Activated CD8-positive, alpha-beta memory T cell treated with anti-CD3 and anti-CD28 coated beads for 4 hours (primary cell): ENCODE measurements around the gene MGMT.

Source experiments
- DNase-seq, 2 donors: peaks; one replicate each; pipeline ENCODE4 v3.0.0-alpha.2; 2020; ENCODE audit warnings: low read depth in 2 of 2

Gene MGMT

DNA sequence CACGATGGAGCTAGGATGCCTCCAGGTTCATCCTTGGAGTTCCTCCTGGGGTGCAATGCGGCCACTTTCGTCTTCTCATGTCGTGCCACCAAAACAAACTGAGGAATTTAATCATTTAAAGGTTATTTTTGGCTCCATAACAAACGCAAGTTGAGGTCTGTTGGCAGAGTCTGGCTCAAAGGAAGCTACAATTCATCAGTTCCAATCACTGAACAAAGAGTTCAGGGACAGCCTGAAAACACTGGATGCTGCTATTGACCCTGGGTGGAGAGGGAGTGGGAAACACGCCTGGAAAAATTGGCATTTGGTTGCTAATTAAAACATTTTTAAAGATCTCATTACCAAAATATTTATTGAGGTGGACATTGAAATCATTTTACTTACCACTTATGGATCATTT is 11.4 kb upstream of the MGMT start:
- DNase-seq, result no peak

DNA sequence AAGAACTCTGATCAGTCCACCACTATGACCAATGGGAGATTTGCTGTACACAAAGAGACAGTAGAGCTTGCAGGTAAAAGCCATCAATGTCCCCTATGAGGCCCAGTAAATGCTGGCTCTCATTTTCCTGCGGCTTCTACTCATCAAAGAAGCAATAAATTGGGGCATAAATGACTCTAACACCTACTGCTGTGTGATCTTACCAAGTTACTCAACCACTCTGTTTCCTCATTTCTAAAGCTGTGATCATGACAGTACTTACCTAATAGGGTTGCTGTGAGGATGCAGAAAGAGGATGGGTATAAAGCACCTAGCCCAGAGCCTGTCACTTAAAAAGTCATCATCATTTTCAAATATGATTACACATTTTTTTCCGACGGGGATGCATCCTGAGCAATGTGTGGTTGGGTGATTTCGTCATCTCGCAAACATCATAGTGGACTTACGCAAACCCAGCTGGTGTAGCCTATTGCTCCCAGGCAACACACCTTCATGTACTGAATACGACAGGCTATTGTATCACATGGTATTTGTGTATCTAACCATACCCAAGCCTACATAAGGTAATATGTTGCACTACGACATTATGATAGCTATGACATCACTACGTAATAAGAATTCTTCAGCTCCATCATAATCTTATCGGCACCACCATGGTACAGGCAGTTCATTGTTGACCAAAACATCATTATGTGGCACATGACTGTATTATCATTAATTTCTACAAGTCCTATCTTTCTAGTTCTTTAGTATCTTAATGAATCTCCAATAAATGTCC is 7.1 kb upstream of the MGMT start:
- DNase-seq, result no peak

DNA sequence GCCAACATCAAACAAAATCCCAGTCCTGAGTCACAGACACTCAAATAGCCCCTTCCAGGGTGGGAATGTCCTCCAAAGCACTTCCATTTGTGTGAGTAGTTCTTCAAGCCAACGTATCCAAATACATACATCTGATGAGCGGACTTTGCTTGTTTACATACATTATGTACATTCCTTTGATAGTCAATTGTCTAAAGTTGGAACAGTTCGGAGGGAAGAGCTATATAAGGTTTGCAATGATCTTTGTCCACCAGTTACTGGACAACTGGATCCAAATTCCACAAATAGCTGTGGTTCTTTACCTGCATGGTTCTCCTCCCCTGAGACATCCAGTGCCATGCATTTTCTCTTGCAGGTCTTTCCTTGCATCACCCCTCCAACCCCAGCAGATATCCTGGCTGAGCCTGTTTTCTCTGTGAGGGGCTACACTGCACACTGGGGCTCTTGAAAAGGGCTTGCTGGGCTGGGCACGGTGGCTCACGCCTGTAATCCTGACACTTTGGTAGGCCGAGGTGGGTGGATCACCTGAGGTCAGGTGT is 4.7 kb upstream of the MGMT start:
- DNase-seq, result no peak

DNA sequence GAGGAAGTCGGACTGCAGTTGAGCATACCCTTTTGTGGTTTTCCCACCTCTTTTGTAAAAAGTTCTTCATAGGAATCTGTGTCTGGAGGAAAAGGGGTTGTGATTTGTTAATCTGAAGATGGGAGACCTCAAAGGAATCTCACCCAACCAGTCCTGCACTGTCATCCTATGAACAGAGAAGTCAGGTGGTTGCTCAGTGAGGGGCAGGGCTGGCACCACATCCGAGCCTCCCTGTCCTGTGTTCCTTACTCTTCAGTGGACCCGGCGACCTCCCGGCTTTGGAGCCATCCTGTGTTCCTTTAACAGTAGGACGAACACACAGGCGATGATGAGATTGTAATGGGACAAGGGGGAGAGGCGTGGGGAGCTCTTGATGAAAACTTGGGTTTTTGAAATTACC is 2.8 kb upstream of the MGMT start:
- DNase-seq, result no peak

DNA sequence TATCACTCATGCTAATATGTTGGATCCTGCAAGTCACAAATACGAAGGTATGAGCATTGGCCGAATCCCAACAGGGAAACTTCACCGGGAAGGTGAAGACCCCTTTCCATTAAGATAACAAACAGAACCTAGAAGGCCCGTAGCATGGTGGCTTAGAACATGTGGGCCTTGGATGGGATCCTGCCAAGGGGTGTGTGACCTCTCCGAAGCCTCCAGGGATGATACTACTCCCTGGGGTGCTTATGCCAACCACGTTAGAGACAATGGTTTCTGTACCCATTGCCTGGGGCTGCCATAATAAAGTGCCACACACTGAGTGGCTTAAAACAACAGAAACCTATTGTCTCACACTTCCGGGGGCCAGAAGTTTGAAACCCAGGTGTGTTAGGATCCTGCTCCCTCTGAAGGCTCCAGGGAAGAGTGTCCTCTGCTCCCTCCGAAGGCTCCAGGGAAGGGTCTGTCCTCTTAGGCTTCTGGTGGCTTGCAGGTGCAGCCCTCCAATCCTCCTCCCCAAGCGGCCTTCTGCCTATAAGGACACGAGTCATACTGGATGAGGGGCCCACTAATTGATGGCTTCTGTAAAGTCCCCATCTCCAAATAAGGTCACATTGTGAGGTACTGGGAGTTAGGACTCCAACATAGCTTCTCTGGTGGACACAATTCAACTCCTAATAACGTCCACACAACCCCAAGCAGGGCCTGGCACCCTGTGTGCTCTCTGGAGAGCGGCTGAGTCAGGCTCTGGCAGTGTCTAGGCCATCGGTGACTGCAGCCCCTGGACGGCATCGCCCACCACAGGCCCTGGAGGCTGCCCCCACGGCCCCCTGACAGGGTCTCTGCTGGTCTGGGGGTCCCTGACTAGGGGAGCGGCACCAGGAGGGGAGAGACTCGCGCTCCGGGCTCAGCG is 992 bp upstream of the MGMT start:
- DNase-seq, result no peak

DNA sequence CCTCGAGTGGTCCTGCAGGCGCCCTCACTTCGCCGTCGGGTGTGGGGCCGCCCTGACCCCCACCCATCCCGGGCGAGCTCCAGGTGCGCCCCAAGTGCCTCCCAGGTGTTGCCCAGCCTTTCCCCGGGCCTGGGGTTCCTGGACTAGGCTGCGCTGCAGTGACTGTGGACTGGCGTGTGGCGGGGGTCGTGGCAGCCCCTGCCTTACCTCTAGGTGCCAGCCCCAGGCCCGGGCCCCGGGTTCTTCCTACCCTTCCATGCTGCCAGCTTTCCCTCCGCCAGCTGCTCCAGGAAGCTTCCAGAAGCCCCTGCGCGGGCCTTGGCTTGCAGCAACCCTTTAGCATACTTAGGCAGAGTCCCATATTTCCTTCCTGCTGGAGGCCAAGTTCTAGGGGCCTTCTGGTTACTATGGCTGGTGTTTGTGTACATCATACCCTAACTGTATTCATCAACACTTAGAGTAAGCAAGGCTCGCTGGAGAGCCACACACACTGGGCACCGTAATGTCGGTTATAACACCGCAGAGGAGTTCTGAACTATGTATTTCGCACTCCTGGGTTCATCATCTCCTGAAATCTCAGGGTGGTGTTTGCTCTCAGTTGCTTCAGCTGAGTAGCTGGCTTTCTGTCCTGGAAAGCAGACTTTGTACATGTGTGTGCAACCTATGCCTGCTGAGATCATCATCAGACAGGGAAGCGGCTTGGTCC is 471 bp downstream of the MGMT start:
- DNase-seq, result no peak

DNA sequence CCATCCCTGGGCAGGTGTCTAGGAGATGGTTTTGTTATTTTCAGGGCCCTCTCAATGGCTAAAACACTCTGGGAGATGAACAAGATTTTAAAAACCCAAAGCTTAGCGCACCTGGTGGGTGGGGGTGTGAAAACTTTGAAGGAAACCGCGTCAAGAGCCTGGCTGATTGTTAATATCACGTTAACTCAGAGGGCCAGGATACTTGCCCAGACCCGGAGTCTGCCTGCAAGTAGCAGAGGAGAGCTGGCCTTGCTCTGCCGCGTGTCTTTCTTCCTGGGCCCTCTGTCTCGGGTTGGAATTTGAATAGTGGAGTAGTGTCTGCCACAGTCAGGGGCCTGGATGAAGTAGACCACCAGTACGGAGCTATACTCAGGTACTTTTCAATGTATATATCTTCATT is 1.1 kb downstream of the MGMT start:
- no peak for DNase-seq

DNA sequence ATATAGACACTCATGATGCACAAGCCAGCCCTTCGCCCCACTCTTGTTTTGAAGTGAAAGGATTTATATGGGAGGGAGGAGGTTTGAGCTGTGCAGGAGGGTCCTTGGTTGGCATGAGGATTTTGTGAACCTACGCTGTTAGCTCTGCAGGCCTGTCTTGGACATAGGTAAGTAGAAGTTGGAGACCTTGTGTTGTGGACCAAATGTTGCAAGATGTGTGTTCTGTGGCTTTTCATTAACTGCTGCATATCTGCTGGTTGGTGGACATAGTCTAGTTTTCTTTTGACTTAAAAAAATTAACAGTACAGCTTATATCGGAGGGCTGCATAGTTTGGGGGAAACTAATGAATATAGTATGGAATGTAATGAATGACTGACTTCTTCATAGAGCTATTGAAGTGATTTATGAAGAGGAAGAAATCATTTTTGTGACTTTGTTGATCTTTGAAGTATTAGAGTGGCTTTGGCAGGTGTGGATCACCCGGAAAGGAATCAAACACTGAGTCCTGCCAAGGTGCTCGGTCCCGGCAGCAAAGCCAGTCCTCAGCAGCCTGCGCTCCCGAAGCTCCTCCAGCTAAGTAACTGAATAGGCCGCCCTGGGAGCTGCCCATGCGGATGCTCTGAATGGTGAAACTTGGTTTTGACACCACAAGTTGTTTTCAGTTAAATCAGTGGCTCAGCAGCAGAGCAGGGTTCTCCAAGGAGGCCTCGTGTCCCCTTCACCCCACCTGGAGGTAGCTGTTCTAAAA is 3.2 kb downstream of the MGMT start:
- DNase-seq, result no peak

DNA sequence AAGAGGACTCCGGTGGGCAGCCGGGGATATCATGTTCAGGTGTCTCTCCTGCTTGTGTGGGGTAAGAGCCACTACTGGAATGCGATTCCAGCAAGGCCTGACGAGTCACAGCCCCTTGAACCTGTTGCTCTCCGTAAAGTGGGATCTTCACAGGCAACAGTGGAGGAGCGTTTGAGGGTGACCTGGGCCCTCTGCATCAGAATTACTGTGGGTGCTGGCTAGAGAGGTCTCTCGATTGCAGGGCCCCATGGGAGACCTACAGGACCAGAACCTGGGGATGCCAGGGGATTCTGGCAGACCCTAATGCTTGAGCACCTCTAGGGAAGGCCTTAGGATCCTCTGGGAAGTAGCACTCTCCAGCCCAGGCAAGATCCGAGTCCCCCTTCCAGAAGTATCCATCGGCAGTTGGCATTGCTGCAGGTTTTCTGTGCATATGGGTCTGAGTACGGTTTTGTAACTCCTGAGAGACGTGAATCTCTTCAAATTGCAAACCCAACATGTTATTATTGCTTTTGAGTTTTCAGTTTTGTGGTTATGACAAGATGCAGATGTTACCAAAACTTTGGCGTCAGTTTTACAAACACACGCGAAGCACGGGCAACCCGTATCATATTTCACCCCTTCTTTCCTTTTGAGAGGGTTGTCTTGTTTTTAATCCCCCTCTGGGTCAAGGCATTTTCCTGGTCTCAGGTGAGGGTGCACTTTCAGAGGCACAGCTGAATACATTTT is 4.6 kb downstream of the MGMT start:
- DNase-seq, result no peak

DNA sequence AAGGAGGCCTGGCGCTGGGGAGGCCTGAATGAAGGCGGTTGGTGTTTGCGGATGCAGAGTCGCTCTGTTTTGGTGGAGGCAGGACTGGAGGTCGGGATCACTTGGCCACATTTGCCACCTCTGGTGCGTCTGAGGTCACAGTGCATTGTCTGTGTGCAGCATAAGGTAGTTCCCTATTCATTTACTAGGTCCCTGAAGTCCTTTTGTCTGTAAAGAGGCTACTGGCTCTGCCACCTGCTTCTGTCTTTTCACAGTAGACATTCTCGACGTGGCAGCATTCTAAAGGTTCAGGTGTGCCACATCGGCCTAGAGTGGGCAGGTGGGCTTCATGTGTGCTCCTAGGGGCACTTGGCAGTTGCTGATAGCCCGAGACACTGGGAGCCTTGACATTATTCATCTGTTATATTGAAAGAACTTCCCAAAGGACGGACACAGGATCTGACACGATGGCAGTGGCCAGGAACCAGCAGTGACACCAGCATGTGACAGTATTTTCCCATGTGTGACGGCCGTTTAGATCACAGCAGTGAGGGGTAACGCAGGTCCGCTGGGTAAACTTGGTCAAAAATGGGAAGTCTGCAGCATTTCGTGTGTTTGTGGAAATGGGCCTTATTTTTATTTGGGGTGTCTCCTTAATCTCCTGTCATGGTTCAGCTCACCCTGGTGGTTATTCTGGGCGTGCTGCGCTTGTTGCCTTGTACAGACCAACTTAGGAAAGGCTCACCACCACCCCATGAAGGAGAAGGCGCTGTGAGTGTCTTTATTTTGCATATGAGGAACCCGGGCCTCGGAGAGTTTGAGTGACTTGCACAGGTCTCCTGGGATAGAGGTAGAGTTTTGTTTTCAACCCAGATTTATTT is 5.9 kb downstream of the MGMT start:
- no peak for DNase-seq

DNA sequence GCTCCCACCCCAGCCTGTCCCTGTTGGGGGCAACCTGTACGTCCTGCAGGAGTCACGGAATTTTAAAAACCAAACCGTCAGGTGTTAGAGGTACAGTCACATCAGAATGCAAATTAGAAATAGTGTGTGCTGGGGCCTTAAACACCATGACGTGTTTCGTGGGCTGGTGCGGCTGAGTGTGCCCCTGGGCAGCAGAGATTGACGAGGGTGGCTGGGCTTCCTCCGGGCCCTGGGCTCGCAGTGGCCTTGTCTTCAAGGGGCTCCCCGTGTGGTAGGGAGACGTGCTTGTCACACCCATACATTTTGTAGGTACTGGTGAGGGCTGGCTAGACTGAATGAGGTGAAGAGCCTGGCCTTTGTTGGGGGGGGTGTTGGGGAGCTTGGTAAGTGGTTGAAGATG is 7.6 kb downstream of the MGMT start:
- DNase-seq, result no peak

DNA sequence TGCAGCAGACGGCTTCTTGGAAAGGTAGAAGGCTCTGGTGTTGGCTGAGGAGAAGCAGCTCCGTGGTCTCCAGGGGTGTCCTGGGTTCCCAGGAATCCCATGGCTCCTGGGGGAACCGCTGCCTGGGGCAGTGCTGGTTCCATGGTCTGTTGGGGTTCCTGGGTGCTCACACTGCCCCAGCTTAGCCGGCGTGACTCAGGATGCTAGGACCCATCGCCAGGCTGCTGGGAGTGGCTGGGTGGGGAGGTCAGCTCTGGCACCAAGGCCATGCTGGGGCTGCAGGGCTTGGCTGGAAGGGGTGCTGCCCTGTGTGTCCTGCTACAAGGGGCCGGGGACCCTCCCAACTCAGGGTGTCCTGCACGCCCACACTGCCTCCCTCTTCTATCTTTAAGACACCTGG is 9.4 kb downstream of the MGMT start:
- DNase-seq, result no peak

DNA sequence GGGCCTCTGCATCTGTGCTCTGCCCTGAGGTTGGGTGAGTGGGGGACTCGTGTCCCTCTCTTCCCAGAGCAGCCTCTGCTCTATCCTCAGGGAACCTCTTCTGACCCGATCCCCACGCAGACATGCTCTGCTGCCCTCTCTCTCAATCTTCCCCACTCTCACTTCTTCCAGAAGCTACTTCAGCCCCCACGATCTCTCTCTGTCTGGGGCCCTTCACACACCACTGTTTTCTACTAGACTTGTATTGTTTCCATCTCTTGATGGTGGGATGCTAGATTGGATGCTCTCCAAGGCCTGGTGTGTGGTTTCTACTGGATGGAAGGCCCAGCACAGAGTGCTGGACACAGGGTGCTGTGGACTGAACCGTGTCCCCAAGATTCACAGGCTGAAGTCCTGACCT is 10.0 kb downstream of the MGMT start:
- DNase-seq, result no peak

DNA sequence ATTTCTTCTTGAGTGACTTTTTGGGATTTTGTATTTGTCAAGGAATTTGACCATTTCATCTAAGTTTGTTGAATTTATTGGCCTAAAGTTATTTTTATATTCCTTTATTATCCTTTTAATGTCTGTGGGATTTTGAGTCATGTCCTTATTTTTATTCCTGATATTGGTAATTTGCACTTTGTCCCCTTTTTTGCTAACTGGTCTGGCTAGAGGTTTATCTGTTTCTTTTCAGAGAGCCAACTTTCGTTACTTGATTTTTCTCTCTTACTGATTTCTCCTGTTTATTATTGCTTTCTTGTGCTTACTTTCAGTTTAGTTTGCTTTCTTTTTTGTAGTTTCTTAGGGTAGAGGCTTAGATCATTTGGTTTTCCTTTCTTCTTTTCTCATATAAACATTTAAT is 14.6 kb downstream of the MGMT start:
- no peak for DNase-seq

DNA sequence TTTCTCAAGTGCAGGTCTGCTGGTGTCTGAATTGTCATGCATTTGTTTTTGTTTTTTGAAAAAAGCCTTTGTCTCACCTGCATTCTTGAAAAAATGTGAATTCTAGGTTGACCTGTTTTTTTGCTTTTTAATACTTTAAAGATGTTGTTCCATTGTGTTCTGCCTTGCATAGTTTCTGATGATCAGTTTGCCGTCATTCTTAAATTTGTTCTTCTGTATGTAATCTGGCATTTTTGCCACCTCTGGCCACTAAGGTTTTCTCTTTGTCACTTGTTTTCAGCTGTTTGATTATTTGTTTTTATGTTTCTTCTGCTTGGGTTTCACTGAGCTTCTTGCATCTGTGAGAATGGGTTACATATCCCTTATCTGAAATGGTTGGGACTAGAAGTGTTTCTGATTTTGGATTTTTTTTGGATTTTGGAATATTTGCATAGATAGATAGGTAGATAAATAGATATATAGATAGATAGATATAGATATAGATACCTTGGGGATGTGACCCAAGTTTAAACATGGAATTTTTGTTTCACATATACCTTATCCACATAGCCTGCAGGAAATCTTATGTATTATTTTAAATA is 16.5 kb downstream of the MGMT start:
- DNase-seq, result no peak

DNA sequence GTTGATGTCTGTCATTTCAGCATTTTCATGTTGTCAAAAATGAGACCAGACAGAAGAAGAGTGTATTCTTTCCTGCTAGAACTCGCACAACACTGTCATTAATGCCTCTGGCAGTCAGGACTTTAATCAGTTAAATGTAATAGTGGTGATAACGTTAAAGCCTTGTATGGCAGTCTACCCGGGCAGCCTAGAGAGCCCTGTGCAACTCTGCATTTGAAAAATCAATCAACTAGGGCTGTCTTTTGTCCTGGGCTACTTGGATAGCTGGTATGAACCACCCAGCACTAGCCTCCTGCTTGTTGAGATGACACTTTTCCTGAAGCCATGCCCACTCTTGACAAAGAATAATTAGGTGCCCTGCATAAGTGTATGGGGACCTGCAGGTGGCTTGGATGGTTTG is 19.8 kb downstream of the MGMT start:
- no peak for DNase-seq

DNA sequence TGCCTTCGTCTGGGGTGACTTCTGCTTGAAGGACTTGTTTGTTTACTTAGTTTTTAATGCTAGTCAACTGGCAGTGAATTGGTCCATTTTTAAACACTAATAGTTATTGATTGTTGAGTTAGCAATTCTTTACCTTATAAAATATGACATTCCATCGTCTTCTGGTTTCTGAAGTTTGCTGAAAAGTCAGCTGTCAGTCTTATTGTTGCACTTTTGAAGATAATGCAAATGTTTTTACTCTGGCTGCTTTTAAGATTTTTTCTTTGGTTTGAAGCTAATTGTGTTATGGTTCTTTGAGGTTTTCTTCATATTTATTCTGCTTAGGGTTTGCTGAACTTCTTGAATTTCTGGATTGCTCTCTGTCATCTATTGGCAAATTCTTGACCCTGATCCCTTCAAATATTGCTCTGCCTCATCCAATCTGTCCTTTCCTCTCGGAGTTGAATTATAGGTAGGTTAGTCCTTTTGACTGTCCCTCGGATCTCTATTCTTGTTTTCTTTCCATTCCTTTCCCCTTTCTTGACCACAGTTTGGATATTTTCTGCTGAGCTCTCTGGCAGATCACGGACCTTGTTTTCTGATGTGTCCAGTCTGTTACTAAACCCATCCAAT is 24.2 kb downstream of the MGMT start:
- no peak for DNase-seq

DNA sequence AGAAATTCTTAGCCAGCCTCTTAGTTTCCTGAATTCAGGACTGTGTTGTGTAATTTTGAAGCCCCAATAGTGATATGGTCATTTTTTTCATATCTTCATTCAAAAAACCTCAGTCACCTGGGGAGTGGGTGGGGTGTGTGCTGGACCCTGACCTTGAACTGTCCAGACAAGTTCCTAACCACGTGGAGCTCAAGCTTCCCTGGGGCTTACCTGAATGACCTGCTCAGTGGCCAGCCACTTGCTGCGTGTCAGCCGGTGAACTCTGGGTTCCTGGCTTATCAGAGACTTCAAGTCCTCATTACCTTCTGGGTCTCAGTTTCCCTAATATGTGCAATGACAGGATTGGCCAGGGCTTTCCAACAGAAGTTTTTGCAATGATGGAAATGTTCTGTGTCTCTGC is 27.1 kb downstream of the MGMT start:
- DNase-seq, result no peak

DNA sequence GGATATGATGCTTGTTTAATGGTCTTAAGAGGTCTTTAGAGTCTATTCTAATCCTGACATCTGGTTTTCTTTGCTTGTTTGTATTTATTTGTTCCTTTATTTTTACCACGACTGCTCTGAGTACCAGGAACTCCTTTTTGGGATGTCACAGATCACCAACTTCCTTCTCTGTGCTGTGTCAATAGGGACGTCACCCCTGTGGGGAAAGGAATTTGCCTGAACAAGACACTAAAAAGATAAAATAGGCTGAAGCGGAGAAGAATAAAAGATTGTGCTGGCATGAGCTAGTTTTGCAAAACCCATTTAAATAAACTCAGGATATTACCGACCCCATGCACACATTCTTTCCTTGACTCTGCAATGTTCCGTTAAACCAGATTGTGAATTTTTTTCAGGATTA is 27.7 kb downstream of the MGMT start:
- DNase-seq, result no peak
